Erythroblast (primary cell): Measurements from ENCODE around the gene VSIR.

ENCODE experiments used
- DNase-seq, 2 experiments: peaks; one replicate each; lab custom pipeline; 2025; lab: John Stamatoyannopoulos, UW
- GATA1 ChIP-seq: IDR thresholded peaks from 2 replicates; pipeline ENCODE4 v1.6.1; 2011; ENCODE audit warnings: low read depth, mild to moderate bottlenecking, control low read depth, low read length, moderate library complexity
- POLR2A ChIP-seq: IDR thresholded peaks from 2 replicates; pipeline ENCODE4 v1.6.1; 2011; ENCODE audit warnings: mild to moderate bottlenecking, low read length

The VSIR gene

DNA sequence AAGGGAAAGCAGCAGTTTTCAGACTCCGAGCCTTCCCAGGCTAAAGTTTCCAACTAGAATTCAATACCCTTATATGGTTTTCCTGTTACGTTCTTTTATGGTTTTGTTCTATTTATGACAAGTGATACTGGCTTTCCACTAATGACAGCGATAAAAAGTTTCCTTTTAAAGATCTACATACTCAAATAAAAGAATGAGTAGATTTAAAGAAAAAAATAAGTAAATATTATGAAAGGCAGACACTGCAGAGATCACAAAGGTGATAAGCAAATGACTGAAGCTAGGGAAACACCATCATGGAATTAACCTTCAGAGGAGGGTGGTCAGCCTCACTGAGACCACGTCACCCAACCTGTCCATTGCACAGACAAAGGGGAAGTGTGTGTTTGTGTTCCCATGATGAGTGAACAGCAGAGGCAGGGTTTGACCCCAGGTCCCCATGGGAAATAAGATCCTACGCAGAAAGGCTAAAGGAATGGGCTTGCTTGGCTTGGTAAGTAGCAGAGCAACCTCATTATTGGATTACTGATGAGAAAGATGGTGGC lies 4.0 kb downstream of the VSIR start:
- TF ChIP-seq GATA1: no peak
- no peak for TF ChIP-seq POLR2A
- DNase-seq: peak in 1 of 2 experiments; percentile 78

DNA sequence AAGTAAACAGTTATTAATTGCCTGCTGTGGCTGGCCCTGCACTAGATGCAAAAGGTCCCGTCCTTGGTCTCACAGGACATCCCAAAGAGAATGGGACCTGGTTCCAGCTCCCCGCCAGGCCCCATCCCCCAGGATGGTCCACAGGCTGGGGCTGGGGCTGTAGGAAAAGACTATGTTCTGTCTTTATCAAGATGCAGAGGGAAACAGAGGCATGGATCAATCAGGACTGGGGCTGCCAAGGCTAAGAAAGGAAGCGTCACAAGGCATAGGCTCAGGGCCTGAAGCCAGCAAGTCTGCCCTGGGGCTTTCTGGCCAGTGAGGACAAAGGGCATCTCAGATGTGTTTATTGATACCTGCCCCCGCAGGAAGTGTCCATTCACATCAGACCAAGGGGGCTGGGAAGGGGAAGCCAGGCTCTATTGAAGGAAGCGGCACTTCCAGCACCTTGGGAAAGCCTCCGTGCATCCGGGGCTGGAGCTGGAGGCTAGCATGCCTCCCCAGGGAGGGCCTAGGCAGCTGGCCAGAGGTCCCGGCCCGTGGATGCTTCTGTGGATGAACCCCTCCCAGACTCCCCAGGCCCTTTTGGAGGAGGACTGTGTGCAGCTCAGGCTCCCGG lies 5.8 kb downstream of the VSIR start:
- no peak for DNase-seq

DNA sequence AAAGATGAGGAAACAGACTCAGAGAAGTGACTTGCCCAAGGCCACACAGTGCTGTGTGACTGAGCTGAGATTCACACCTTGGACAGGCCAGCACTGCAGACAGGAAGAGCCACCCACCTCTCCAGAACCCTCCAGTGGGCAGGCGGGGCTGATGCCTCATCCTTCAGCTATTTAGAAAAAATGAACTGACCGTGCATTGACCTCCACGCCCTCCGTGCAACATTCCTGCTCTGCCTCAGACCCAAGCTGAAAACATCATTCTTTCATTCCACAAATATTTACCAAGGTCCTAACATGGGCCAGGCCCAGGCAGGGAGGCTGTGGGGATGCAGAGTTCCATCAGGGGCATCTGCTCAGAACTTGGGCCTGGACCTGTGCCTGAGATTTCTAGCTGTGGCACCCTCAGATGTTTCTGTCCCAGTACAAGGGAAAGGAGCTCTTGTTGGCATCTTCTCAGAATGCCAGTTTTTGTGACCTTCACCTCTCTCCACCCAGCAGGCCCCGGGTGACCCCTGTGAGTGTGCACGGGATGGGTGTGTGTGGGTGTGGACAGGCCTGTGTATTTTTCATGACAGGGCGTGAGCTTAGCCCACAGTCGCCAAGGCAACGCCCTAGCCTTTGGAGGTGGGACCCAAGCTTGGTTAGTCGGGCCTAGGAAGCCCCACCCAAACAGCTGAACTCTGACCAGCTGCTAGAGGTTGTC lies 6.5 kb downstream of the VSIR start:
- peak; percentile 92 to 93 for DNase-seq
- TF ChIP-seq POLR2A: no peak
- TF ChIP-seq GATA1: no peak

More for the DNA sequence above, 5.8 kb downstream of the VSIR start:
- TF ChIP-seq GATA1 (no peak), POLR2A (no peak)

- no peak for DNase-seq
- TF ChIP-seq GATA1 (no peak), POLR2A (no peak)
Measured at GRCh38 chr10:71765906-71766716, 7.2 kb downstream of the VSIR start.

GRCh38 chr10:71765176-71765904 lies 8.0 kb downstream of the VSIR start:
- TF ChIP-seq GATA1: no peak
- no peak for TF ChIP-seq POLR2A
- no peak for DNase-seq

DNA sequence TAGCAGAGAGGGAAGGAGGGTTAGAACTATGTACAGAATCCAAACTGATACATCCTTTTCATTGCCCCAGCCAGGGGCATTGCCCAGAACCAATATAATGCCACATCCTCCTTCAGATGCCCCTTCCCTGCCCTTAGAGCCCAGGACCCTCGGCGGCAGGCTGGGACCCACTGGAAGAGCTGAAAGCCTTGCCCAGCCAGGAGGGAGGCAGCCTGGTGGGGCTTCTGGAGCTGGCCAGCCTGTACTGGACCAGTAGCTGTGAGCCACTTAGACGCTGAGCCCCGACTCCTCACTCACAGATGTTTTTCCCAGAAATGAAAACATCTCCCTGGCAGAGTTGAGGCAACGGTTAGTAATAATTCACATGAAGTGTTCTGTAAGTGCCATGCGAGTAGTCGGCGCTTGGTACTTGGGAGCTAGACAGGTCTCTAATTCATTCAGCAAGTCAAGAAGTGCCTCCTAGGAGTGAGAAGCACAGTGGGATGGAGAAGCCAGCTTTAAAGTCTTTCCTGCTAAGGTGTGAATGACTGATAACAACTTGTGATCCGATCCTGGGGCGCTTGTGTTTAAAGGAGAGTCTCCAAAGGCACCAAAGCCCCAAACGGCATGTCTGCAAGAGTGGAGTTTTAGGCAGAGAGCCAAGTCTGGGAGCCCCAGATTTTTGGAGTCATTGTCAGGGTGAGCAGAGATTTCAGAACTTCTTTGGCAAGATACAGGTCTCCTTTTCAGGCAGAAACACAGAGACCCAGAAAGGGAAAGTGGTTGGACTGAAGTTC lies 9.8 kb downstream of the VSIR start:
- TF ChIP-seq POLR2A: no peak
- no peak for TF ChIP-seq GATA1
- DNase-seq: peak; percentile 34 to 39

GRCh38 chr10:71762324-71762723 lies 11.0 kb downstream of the VSIR start:
- DNase-seq: no peak
- TF ChIP-seq POLR2A (no peak), GATA1 (no peak)

DNA sequence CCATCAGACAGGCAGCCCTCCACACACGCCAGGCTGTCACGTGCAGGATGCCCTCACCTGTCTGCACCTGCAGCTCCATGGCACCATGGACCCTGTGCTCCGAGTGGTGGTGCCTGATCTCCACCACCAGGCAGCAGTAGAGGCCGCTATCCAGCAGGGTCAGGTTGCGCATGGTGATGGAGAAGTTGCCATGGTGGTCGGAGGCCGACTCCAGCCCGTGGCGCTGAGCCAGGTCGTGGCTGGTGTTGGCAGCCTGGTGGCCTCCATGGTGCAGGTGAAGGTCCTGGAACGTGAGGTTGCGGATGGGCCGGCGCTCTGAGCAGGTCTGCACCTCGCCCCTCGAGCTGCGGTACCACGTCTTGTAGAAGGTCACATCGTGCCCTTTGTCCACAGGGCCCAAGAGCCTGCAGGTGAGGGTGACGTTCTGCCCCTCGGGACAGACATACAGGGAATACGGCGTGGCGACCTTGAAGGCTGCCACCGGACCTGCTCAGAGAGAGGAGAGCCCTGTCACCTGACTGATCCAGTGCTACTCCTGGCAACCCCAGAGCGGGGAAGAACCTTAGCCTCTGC lies 11.7 kb downstream of the VSIR start:
- no peak for TF ChIP-seq GATA1
- no peak for TF ChIP-seq POLR2A
- DNase-seq: peak in 1 of 2 experiments; percentile 18

GRCh38 chr10:71761105-71761511 lies 12.2 kb downstream of the VSIR start:
- no peak for DNase-seq
- no peak for TF ChIP-seq GATA1
- no peak for TF ChIP-seq POLR2A

GRCh38 chr10:71757399-71757922 lies 15.9 kb downstream of the VSIR start:
- TF ChIP-seq POLR2A (no peak), GATA1 (no peak)
- no peak for DNase-seq

GRCh38 chr10:71756311-71757191 lies 16.8 kb downstream of the VSIR start:
- no peak for DNase-seq
- no peak for TF ChIP-seq POLR2A
- no peak for TF ChIP-seq GATA1
